K562 (cell line): ENCODE measurements around the gene FAM167B. TPM values are rescaled to one million over a fixed set of nuclear protein-coding genes. Genes with fewer than 3 reads are reported as not detected.

Experiments
- CREM ChIP-seq: IDR thresholded peaks from 2 replicates; pipeline ENCODE4 v1.6.1; 2014; ENCODE audit warnings: antibody characterized with exemption, low read depth
- NFIC ChIP-seq: fragments of 450-650 bp; IDR thresholded peaks from 2 replicates; pipeline ENCODE4 v1.6.1; 2017; ENCODE audit warnings: mild to moderate bottlenecking, inconsistent platforms
- NR2C2 ChIP-seq, 2 experiments: fragments of 200-800 bp in 1 of 2; sonication (Bioruptor generic) in 1 of 2; sonication (generic) in 1 of 2; formaldehyde crosslinking in 1 of 2; IDR thresholded peaks; 2 replicates each; pipeline versions ENCODE4 v1.6.1 to v1.8.0; 2016 to 2022; ENCODE audit warnings: mild to moderate bottlenecking in 1 of 2, missing compliant biosample characterization in 1 of 2, missing genetic modification characterization in 1 of 2, missing genetic modification reagents in 1 of 2
- PHF21A ChIP-seq: fragments of 450-650 bp; IDR thresholded peaks from 2 replicates; pipeline ENCODE4 v1.6.1; 2017; ENCODE audit warnings: low read depth, borderline replicate concordance
- PHTF2 ChIP-seq: fragments of 250-450 bp; sonication (Bioruptor Pico); IDR thresholded peaks from 2 replicates; pipeline ENCODE4 v1.5.0; 2021; ENCODE audit warnings: mild to moderate bottlenecking
- POLR3G ChIP-seq: IDR thresholded peaks from 2 replicates; pipeline ENCODE4 v1.6.1; 2011; ENCODE audit not compliant: insufficient read length, insufficient replicate concordance; ENCODE audit errors: extremely low read depth
- PYGO2 ChIP-seq: fragments of 450-650 bp; IDR thresholded peaks from 2 replicates; pipeline ENCODE4 v1.6.1; 2016; ENCODE audit warnings: mild to moderate bottlenecking, missing genetic modification characterization, moderate library complexity, missing compliant biosample characterization
- RB1 ChIP-seq: fragments of 450-650 bp; IDR thresholded peaks from 2 replicates; pipeline ENCODE4 v1.6.1; 2017; ENCODE audit warnings: low read depth, mild to moderate bottlenecking
- SP1 ChIP-seq: sonication (generic); formaldehyde crosslinking; IDR thresholded peaks from 2 replicates; pipeline ENCODE4 v1.8.1; 2022; ENCODE audit warnings: mild to moderate bottlenecking, missing genetic modification reagents
- XRCC4 ChIP-seq: IDR thresholded peaks from one replicate; pipeline ENCODE4 v1.6.1; 2011; ENCODE audit not compliant: insufficient read depth, insufficient read length; ENCODE audit errors: extremely low read depth
- ZBTB7A ChIP-seq: IDR thresholded peaks from 2 replicates; pipeline ENCODE4 v1.6.1; 2011; ENCODE audit warnings: low read depth, mild to moderate bottlenecking, low read length, moderate library complexity, borderline replicate concordance; ENCODE audit not compliant: control insufficient read depth
- ZNF41 ChIP-seq: fragments of 250-450 bp; sonication (Bioruptor Pico); conservative IDR thresholded peaks from 2 replicates; pipeline ENCODE4 v1.4.0; 2020; ENCODE audit warnings: mild to moderate bottlenecking
- ZNF589 ChIP-seq: fragments of 200-800 bp; sonication (Bioruptor generic); IDR thresholded peaks from 2 replicates; pipeline ENCODE4 v1.6.1; 2016; ENCODE audit warnings: low read depth, missing genetic modification characterization, missing compliant biosample characterization
- polyA plus RNA-seq, 8 experiments: library from polyadenylated mRNA; depleted of rRNA in 4 of 8; stranded (reverse) in 5 of 8; unstranded in 3 of 8; fragments of >200 nt; fragmentation: Nextera tagmentation in 2 of 8; fragmentation: Illumina TruSeq in 1 of 8; extraction: Ambion mirVana in 2 of 8; extraction: Trizol in 1 of 8; gene quantifications; 2 replicates each; pipeline versions ENCODE4 v1.2.1 to v1.2.3, GENCODE V29; 2011 to 2014; ENCODE audit warnings: inconsistent platforms in 1 of 8, missing spikeins in 1 of 8
- total RNA-seq, 7 experiments: library from RNA; depleted of rRNA in 6 of 7; stranded (reverse); fragments of >200 nt in 6 of 7; fragmentation: Illumina TruSeq in 2 of 7; extraction: Trizol in 2 of 7; gene quantifications; 2 replicates each; pipeline versions ENCODE4 v1.2.1 to v1.2.3, GENCODE V29; 2011 to 2021; ENCODE audit warnings: low replicate concordance in 1 of 7
- TF ChIP-seq, protein P1 (sequence below): fragments of 450-650 bp; IDR thresholded peaks from 2 replicates; pipeline ENCODE4 v1.6.1; 2018; ENCODE audit warnings: mild to moderate bottlenecking, low read depth; ENCODE audit not compliant: partially characterized antibody
- TF ChIP-seq, protein P2 (sequence below), 2 experiments: fragments of 450-650 bp in 1 of 2; IDR thresholded peaks; 2 replicates each; pipeline ENCODE4 v1.6.1; 2011 to 2017; ENCODE audit warnings: low read depth in 2 of 2, antibody characterized with exemption in 1 of 2, borderline replicate concordance in 1 of 2, low read length in 1 of 2, mild to moderate bottlenecking in 1 of 2, mixed read lengths in 1 of 2; ENCODE audit not compliant: control insufficient read depth in 1 of 2
- TF ChIP-seq, protein P3 (sequence below): fragments of 450-650 bp; IDR thresholded peaks from 2 replicates; pipeline ENCODE4 v1.6.1; 2016
- TF ChIP-seq, protein P4 (sequence below): fragments of 450-650 bp; IDR thresholded peaks from 2 replicates; pipeline ENCODE4 v1.6.1; 2016; ENCODE audit warnings: antibody characterized with exemption
- TF ChIP-seq, protein P5 (sequence below): fragments of 450-650 bp; formaldehyde crosslinking; IDR thresholded peaks from 2 replicates; pipeline ENCODE4 v1.4.0; 2020; ENCODE audit warnings: mild to moderate bottlenecking

Gene FAM167B
- total and polyA plus RNA-seq, 9 of the 15 experiments (the other 6 are each of a cell fraction or from before 2014, with no cell fraction given) = not detected

DNA sequence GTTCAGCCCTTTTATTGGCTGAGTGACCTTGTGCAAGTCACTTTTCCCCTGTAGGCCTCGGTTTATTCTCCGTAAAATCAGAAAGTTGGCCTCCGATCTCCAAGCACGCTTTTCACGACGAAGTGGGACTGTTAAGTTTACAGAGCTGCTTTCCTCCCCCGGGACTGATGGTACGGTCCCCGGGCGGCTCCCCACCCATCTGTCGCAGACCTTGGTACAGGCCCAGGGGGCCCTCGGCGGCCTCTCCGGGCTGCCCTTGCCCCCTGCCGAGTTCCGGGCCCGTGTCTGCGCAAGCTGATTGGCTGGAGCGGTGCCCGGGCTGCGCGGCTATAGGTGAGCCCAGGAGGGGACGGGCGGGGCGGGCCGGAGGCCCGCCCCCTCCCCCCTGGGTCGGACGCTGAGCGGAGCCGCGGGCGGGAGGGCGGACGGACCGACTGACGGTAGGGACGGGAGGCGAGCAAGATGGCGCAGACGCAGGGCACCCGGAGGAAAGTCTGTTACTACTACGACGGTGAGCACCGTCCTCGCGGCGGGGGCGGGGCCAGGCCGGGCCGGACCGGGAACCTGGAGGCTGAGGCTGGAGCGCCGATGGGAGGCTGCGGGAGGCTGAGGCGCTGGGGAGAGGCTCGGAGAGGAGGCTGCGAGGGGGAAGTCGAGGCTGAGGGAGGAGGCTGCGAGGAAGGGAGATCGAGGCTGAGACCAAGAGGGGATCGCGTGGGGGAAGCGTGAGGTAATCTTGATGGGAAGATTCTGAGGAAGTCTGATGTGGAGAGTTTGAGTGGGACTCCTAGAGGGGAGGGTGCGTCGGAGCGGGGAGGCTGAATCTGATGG is 44.9 kb downstream of the FAM167B start, which contains the start of gene HDAC1 (continued):
- TF ChIP-seq ZNF41 (CRISPR knock-in tag) (no peak), PHTF2 (no peak), XRCC4 (no peak), POLR3G (no peak), PYGO2 (no peak), RB1 (peak; percentile 87; the same call in 1 of the 2 replicates), NR2C2 (CRISPR knock-in tag; IDR thresholded peaks at IDR 0.05) (peak; percentile 60; the same call in 1 of the 2 replicates), NR2C2 (tag; IDR thresholded peaks at IDR 0.05) (peak; percentile 89), ZBTB7A (no peak; the same call in 1 of the 2 replicates), CREM (peak; percentile 59; the same call in 1 of the 2 replicates), ZNF589 (CRISPR knock-in tag) (no peak), NFIC (peak; percentile 77), SP1 (CRISPR knock-in tag) (peak; percentile 90), PHF21A (peak; percentile 61; the same call in 1 of the 2 replicates)
- TF ChIP-seq, protein P1, sequence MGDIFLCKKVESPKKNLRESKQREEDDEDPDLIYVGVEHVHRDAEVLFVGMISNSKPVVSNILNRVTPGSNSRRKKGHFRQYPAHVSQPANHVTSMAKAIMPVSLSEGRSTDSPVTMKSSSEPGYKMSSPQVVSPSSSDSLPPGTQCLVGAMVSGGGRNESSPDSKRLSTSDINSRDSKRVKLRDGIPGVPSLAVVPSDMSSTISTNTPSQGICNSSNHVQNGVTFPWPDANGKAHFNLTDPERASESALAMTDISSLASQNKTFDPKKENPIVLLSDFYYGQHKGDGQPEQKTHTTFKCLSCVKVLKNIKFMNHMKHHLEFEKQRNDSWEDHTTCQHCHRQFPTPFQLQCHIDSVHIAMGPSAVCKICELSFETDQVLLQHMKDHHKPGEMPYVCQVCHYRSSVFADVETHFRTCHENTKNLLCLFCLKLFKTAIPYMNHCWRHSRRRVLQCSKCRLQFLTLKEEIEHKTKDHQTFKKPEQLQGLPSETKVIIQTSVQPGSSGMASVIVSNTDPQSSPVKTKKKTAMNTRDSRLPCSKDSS = no peak
- TF ChIP-seq, protein P2, sequence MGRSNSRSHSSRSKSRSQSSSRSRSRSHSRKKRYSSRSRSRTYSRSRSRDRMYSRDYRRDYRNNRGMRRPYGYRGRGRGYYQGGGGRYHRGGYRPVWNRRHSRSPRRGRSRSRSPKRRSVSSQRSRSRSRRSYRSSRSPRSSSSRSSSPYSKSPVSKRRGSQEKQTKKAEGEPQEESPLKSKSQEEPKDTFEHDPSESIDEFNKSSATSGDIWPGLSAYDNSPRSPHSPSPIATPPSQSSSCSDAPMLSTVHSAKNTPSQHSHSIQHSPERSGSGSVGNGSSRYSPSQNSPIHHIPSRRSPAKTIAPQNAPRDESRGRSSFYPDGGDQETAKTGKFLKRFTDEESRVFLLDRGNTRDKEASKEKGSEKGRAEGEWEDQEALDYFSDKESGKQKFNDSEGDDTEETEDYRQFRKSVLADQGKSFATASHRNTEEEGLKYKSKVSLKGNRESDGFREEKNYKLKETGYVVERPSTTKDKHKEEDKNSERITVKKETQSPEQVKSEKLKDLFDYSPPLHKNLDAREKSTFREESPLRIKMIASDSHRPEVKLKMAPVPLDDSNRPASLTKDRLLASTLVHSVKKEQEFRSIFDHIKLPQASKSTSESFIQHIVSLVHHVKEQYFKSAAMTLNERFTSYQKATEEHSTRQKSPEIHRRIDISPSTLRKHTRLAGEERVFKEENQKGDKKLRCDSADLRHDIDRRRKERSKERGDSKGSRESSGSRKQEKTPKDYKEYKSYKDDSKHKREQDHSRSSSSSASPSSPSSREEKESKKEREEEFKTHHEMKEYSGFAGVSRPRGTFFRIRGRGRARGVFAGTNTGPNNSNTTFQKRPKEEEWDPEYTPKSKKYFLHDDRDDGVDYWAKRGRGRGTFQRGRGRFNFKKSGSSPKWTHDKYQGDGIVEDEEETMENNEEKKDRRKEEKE (IDR thresholded peaks at IDR 0.05; ENCODE audit: borderline replicate concordance in 1 of 2, control insufficient read depth in 1 of 2, low read depth in 2 of 2, low read length in 1 of 2) = peak; percentile 52 to 89; a peak in 3 of 4 replicates
- TF ChIP-seq, protein P3, sequence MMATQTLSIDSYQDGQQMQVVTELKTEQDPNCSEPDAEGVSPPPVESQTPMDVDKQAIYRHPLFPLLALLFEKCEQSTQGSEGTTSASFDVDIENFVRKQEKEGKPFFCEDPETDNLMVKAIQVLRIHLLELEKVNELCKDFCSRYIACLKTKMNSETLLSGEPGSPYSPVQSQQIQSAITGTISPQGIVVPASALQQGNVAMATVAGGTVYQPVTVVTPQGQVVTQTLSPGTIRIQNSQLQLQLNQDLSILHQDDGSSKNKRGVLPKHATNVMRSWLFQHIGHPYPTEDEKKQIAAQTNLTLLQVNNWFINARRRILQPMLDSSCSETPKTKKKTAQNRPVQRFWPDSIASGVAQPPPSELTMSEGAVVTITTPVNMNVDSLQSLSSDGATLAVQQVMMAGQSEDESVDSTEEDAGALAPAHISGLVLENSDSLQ = peak; percentile 31; the same call in 1 of the 2 replicates
- TF ChIP-seq, protein P4, sequence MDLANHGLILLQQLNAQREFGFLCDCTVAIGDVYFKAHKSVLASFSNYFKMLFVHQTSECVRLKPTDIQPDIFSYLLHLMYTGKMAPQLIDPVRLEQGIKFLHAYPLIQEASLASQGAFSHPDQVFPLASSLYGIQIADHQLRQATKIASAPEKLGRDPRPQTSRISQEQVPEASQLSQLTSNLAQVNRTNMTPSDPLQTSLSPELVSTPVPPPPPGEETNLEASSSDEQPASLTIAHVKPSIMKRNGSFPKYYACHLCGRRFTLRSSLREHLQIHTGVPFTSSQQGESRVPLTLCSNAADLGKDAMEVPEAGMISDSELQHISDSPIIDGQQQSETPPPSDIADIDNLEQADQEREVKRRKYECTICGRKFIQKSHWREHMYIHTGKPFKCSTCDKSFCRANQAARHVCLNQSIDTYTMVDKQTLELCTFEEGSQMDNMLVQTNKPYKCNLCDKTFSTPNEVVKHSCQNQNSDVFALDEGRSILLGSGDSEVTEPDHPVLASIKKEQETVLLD = peak; percentile 83
- TF ChIP-seq, protein P5, sequence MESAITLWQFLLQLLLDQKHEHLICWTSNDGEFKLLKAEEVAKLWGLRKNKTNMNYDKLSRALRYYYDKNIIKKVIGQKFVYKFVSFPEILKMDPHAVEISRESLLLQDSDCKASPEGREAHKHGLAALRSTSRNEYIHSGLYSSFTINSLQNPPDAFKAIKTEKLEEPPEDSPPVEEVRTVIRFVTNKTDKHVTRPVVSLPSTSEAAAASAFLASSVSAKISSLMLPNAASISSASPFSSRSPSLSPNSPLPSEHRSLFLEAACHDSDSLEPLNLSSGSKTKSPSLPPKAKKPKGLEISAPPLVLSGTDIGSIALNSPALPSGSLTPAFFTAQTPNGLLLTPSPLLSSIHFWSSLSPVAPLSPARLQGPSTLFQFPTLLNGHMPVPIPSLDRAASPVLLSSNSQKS = no peak
